ENCODE data around the gene PRKAR2A.

DNA sequence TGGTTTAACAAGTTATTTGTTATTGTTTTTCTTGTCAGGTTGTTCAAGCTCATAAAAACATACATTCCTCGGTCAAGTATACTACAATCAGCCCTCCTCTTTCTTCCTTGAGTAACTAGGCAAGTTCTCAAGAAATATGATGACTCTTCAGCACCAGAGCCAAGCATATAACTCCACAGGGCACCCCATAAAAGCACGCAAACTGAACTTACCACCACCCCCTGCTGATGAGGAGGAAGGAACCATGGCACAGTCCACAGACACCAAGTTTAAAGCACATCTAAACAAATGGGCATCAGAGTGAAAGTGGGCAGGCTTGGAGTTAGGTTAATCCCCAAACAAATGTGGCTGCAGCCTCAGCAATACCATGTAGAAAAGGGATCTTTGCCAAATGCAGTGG lies 135.9 kb downstream of the PRKAR2A start:
- TF ChIP-seq, protein P1, sequence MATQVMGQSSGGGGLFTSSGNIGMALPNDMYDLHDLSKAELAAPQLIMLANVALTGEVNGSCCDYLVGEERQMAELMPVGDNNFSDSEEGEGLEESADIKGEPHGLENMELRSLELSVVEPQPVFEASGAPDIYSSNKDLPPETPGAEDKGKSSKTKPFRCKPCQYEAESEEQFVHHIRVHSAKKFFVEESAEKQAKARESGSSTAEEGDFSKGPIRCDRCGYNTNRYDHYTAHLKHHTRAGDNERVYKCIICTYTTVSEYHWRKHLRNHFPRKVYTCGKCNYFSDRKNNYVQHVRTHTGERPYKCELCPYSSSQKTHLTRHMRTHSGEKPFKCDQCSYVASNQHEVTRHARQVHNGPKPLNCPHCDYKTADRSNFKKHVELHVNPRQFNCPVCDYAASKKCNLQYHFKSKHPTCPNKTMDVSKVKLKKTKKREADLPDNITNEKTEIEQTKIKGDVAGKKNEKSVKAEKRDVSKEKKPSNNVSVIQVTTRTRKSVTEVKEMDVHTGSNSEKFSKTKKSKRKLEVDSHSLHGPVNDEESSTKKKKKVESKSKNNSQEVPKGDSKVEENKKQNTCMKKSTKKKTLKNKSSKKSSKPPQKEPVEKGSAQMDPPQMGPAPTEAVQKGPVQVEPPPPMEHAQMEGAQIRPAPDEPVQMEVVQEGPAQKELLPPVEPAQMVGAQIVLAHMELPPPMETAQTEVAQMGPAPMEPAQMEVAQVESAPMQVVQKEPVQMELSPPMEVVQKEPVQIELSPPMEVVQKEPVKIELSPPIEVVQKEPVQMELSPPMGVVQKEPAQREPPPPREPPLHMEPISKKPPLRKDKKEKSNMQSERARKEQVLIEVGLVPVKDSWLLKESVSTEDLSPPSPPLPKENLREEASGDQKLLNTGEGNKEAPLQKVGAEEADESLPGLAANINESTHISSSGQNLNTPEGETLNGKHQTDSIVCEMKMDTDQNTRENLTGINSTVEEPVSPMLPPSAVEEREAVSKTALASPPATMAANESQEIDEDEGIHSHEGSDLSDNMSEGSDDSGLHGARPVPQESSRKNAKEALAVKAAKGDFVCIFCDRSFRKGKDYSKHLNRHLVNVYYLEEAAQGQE (IDR thresholded peaks at IDR 0.05; ENCODE audit: borderline replicate concordance): no peak
- TF ChIP-seq MXI1 (conservative IDR thresholded peaks at IDR 0.05; ENCODE audit: poor library complexity, severe bottlenecking): no peak
